HS-27A (cell line): ENCODE measurements around the gene CNKSR3.
A peak's percentile ranks its signal among the peaks of the same experiment; 100 is the strongest.
"Not testable (repeated sequence)": the region's sequence is repeated elsewhere in the genome, so short reads cannot be mapped to it uniquely, and the experiment has no call there.

Experiments used
- DNase-seq: peaks from one replicate; pipeline ENCODE4 v3.0.0-alpha.2; 2012; ENCODE audit warnings: low read depth, missing footprints

CNKSR3 gene

GRCh38 chr6:154510144-154510905 lies at the start of gene CNKSR3:
Gene CNKSR3, minus strand, starts transcription at chr6:154510685. Its CDS starts 571 bp downstream, at chr6:154510114.
- peak; percentile 82 for DNase-seq

- no peak for DNase-seq
Observed at GRCh38 chr6:154558984-154559383, 48.5 kb upstream of the CNKSR3 start.

DNA sequence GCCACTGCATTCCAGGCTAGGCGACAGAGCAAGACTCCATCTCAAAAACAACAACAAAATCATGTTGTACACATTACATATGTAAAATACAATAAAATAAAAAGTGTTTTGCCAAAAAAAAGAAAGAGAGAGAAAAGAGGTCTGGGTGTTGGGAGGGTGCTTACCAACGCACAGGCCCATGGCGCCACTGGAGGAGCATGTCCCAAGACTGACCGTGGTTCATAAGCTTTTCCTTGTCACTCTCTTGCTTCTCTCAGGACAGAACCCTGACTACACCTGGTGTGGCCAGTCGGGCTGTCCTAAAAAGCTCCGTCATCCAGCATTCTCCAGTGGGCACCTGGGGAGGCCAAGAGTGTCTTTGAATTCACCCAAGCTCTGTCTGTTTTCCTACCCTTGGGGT lies 48.0 kb upstream of the CNKSR3 start:
- DNase-seq = no peak

DNA sequence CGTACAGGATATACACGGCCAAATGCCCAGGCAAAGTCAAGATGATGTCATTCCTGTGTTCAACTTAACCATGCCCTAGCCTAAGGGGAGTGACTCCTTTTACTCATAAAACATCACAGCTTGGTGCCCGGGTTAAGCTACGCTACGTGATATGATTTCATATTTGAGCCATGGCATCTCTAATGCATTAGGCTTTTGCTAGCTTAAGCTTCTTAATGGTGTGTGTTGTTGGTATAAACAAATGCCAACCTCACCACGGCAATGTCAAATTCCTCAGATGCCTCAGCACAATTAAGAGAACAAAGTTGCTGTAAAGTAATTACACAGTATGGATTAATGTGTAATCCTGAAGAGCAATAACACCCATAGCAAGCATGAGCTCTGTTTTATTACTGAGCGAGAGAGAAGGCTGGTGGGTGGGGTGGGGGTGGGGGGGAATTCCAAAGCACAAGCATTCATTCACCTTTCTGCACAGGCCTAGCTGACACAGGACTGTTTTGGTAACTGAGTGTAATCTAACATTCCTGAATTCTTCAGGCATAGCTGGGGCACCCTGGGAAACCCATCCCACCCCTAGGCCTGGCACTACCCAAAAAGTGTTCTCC lies 44.7 kb upstream of the CNKSR3 start:
- DNase-seq = no peak

- DNase-seq = no peak
Observed at GRCh38 chr6:154554491-154554890, 44.0 kb upstream of the CNKSR3 start.

DNA sequence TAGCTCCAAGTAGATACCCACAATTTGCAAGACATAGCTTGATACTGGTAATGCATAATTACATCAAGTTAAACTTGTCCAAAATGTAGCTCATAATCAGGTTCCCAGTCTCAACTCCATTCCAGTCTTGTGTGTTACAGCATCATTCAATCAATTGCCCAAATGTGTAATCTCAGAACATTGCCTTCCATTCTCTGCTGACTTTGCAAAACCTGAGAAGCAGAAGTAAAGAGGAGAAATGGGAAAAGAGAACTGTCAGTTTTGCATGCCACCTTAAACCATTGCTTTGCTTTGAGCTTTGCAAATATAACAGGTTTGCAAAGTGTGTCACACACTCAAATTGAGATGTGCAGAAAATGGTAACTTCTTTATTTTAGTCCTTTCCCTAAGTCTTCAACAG lies 40.3 kb upstream of the CNKSR3 start:
- no peak for DNase-seq

DNA sequence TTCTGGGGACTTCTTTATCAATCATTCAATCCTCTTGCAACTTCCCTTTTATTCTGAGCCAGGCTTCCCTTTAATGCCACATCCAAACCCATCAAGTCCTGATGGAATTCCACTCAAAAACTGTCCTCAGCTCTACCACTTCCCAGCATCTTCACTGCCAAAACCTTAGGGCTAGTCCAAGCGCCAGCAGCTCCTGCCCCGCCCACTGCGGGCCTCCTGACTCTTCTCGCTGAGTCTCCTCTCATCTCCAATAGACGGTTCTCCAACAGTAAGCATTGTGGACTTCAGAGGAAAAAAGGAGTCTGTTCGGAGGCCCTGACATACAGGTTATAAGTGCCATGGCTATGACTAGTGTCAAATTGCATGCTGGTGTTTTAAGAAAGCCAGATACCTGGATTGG lies 38.7 kb upstream of the CNKSR3 start:
- DNase-seq = no peak

GRCh38 chr6:154548130-154548830 lies 37.8 kb upstream of the CNKSR3 start:
- no peak for DNase-seq

- DNase-seq = no peak
Observed at GRCh38 chr6:154543628-154544027, 33.1 kb upstream of the CNKSR3 start.

GRCh38 chr6:154542747-154543146 lies 32.3 kb upstream of the CNKSR3 start:
- DNase-seq = no peak

DNA sequence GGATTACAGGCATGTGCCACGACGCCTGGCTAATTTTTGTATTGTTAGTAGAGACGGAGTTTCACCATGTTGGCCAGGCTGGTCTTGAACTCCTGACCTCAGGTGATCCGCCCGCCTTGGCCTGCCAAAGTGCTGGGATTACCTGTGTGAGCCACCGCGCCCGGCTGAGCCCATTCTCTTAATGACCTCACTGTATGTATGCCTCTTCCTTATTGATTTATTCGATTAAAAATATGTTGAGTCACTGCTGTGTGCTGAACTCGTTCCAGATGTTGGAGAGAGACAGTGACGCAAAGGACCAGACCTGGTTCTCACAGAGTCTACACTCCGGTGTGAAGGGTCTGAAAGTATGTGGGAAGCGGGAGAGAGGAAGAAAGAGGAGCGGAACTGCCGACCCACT lies 31.4 kb upstream of the CNKSR3 start:
- not testable (repeated sequence) for DNase-seq

GRCh38 chr6:154539593-154540269 lies 29.2 kb upstream of the CNKSR3 start:
- no peak for DNase-seq

DNA sequence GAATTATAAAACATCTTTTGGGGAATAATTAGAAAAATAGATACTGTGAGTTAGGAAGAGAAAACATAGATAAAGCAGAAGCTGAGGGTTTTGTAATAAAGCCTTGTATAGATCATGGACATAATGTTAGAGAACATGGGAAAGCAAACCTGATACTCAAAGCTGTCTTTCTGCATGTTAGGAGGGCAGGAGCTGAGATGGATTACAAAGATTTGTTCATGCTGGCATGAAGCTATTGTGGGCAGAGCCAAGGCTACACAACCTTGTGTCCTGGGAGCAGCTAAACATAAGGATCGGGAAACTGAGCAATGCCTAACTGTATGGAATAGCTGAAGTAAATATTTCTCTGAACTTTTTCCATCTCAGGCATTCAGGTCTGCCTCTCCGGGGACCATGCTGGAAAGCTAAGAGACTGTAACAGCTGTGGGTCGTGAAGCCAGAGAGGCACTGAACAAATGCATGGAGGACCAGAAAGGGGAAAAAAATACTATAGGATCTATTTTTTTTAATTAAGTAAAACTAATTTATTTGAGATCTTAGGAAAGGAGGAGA lies 28.2 kb upstream of the CNKSR3 start:
- no peak for DNase-seq

- no peak for DNase-seq
Observed at GRCh38 chr6:154537511-154538325, 27.2 kb upstream of the CNKSR3 start.

GRCh38 chr6:154536999-154537398 lies 26.5 kb upstream of the CNKSR3 start:
- no peak for DNase-seq

GRCh38 chr6:154536255-154536654 lies 25.8 kb upstream of the CNKSR3 start:
- no peak for DNase-seq

DNA sequence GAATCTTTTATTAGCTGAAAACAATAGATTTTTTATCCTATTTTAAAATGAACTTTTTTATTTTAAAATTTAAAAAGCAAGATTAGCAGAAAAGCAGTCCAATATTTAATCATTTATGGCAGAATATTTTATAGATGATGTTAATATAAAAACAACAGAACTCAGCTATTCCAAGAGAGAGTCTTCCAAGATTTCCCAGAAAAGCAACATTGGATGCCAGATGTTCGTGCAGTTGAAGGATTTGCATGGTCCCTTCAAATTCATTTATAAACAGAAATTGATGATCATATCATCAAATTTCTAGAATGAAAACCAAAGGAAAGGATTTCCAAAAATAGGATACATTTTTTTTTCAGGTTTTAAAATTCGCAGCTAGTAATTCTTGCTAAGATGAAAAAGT lies 25.4 kb upstream of the CNKSR3 start:
- no peak for DNase-seq

GRCh38 chr6:154535147-154535546 lies 24.7 kb upstream of the CNKSR3 start:
- DNase-seq = no peak

DNA sequence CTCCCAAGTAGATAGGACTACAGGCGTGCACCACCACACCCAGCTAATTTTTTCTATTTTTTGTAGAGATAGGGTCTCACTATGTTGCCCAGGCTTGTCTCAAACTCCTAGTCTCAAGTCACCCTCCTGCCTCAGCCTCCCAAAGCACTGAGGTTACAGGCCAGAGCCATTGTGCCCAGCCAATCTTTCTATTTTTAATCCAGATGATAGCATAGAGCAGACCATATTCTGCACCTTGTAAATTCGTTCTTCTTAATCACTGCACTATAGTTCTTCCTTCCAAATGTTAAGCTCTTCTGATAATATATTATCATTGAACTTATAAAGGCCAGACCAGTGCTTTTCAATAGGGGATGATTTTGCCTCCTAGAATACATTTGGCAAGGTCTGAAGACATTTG lies 24.0 kb upstream of the CNKSR3 start:
- DNase-seq = no peak

DNA sequence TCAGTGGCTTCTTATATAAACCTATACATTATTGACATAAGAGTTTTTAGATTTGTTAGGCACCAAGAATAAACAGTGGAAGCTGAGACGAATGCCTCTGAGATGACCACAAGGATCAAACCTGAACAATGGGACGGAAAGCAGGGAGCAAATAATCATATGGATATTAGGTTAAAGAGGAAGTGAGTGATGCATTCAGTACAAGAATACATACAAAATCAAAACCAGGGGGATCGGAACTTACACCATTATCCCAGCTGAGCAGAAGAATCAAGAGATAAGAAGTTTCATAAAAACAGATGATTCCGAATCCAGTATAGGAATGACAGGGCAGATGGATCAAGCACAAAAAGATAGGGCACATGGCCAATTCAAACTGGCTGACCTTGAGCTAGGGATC lies 21.9 kb upstream of the CNKSR3 start:
- no peak for DNase-seq

- no peak for DNase-seq
Observed at GRCh38 chr6:154529957-154530356, 19.5 kb upstream of the CNKSR3 start.
